HG02884 (cell line): ENCODE results near the gene DTYMK.

Experiments used
- ATAC-seq: cut with Tn5 transposase; IDR thresholded peaks from one replicate; pipeline ENCODE4 v1.9.1; 2021; ENCODE audit warnings: mild to moderate bottlenecking, moderate library complexity; ENCODE audit not compliant: unreplicated experiment

The DTYMK gene

DNA sequence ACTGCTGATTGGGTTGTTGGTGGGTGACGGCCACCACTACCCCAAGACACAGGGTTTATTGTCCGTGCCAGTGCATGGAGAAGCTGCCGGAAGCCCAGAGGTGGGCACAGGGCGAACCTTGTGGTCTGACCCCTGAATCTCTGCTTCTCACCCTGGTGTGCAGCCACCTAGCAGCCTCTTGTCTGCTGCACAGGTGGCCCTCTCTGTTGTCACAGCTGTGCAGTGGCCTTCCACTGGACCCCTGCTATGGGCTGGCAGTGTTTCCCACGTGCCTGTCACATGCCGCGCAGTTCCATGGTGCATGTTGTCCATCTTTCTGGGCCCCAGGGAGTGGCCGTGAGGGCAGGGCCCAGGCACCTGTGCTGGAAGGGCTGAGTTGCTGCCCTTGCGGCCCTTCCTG lies 33.9 kb downstream of the DTYMK start:
- ATAC-seq = no peak

GRCh38 chr2:241652142-241652541 lies 34.5 kb downstream of the DTYMK start:
- ATAC-seq = no peak

DNA sequence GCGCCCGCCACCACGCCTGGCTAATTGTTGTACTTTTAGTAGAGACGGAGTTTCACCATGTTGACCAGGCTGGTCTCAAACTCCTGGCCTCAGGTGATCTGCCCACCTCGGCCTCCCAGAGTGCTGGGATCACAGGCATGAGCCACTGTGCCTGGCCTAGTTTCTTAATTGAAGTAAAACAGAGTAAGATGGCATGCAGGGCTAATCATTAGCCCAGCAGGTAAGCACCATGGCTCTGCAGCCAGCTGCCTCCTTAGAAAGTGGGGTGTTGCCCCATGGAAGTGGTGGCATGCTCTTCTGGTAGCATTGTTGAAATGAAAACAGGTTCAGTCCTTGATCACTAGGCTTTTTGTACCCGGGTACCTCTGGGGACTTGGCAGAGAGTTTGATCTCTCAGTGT lies 36.7 kb downstream of the DTYMK start:
- no peak for ATAC-seq

GRCh38 chr2:241649404-241649803 lies 37.2 kb downstream of the DTYMK start:
- no peak for ATAC-seq

- no peak for ATAC-seq
Observed at GRCh38 chr2:241648453-241648852, 38.2 kb downstream of the DTYMK start.

- no peak for ATAC-seq
Observed at GRCh38 chr2:241645915-241646645, 40.5 kb downstream of the DTYMK start.

DNA sequence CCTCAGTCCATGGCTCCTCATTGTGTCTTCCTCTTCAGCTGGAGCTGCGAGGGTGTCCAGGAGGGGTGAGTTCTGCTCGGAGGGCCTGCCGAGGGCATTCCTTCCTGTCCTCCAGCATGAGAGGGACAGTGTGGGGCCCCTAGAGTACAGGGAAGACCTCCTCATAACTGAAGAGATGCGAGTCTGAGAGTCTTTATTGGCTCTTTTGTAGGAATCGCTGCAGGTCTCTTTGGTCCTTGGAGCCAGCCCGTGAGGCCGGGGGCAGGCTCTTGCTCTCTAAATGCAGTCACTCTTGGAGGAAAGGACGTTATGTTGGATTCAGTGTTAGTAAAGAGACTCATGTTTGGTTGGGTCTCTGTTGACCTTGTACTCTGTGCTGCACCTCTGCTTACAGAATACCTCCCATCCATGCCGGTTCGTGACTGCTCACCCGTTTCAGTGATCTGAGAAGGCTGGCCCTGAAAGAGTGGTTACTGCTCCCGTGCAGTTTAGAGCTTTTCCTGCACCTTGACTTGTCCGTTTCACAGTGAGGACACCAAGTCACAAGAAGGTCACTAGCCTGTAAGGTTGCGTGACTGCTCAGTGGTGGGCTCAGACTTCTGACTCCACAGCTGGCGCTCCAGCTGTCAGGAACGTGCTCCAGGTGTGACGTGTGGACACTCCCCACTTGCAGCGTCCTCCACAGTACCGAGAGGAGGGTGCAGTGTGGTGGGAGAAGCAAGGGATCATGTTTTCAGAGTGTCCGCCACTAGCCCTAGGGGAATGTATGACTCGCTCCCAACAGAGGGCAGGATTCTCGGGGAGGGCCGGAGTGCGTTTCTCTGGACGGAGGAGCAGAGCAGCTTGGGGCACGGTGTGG lies 41.3 kb downstream of the DTYMK start:
- ATAC-seq = no peak

DNA sequence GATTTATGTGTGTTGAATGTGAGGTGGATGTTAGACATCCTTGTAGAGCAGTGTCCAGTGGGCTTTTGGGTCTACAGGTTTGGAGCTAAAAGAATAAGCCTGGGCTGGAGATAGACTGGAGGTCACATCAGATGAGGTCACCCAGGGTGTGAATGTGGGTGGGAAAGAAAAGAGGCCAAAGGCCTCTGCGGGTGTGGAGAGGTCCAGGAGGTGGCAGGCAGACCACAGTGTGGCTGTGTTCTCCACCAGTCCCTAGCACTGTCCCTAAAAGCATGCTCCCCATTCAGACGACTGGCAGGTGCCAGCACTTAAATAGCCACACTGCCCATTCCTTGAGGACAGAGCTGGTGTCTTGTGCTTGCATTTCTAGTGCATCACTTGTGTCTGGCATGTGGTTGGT lies 45.0 kb downstream of the DTYMK start:
- ATAC-seq = no peak

DNA sequence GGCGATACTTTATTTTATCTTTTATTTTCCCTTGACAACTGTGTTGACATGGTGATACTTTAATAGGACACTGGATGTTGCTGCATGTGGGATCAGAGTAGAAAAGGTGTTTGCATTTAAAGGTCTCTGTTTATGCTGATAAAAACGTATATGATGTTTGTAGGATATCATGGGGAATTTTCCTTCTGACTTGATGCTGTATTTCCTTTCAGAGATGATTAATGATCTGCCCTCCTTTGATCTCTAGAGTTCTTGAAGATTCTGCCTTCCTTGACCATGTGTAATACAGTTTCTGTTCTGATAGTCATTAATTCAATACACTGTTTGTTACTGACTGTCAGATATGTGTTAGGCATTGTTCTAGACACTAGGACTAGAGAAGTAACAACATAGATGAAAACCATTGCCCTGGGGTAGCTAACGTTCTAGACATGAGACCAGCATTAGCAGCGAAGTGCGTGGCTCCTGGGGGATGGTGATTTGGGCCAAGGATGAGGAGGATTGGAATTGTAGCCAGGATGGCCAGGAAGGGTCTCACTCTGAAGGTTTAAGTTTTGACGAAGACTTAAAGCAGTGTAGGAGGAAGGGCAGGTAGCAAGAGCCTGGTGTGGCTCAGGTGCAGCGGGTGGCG lies 46.3 kb downstream of the DTYMK start:
- ATAC-seq = no peak

- ATAC-seq = no peak
Observed at GRCh38 chr2:241639385-241639784, 47.2 kb downstream of the DTYMK start.

GRCh38 chr2:241638940-241639339 lies 47.7 kb downstream of the DTYMK start:
- no peak for ATAC-seq

DNA sequence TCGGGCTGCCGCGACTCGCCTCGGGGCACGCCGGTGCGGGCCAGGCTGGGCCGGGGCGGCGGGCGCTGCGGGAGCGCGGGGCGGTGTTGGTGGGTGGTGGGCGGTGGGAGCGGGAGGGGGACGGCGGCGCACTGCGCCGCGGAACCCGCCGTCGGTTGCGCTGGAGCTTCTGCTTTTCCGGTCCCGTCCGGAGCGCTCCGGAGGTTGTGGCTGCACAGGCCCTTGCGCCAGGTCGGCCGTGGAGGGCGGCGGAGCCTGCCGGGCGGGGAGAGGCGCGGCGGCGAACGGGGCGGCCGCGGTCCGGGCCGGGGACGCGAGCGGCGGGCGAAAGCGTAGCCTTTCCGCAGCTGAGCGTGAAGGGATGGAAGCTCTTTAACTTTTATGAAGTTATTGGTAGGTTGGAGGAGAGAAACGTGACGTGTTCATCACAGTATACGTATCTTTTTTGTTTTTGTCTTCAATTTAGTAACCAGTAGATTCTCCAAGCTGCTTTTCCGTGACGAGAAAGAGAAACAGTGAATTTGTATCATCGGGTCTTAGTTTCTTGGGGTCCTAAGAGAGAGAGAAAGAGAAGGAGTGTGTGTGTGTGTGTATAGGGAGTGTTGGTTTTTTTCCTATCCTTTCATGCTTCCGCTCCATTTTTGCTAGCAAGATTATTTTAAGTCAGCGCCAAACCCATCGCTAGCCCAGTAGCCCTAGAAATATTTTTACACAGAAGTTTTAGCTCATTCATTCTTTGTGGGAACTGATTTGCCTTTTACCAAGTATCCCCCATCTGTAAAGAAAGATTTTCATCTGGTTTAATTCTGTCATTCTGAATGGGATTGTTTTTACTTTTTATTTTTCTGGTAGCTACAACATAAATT lies 48.6 kb downstream of the DTYMK start:
- peak; percentile 18 for ATAC-seq

DNA sequence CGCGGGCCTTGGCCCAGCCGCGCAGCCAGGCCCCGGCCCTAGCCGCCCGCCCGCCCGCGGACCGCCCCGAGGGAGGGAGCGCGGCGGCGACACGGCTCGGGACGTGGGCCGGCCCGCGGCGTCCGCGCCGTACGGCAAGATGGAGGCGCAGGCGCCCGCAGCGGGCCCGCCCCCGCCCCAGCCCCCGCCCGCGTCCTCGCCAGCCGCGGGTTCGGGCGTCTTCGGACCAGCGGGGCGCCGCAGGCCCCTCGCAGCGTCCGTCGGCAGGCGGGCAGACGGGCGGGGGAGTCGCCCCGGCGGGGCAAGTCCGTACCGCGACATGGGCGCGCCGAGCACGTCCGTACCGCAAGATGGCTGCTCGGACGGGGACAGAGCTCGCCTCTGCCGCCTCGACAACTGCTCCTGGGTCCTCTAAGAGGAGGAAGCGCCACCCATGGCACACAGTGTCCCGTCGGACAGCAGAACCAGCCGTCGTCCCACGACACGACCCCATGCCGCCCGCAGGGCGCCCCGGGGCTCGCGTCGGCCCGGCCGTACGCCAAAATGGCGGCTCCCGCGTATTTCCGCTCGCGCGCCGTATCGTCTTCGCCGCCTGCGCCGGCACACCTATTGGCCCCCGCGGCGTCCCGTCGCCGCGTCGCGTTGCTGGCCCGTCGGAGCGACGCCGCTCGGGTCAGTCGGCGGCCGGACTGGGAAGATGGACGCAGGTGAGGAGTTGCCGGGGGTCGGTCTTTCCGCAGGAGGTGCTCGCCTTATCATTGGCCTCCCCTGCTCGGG lies 49.4 kb downstream of the DTYMK start, which contains the start of the genes ATG4B and THAP4:
ATG4B (plus strand) TSS at position 676 of the 777 bp plus-strand sequence; CDS start at position 698, 22 bp downstream.
THAP4 (minus strand) TSS at position 141 of the 777 bp plus-strand sequence. CDS start 141 bp downstream, outside the sequence.
- peak; percentile 49 for ATAC-seq

GRCh38 chr2:241636182-241637017 lies 50.2 kb downstream of the DTYMK start:
- ATAC-seq = peak; percentile 33

GRCh38 chr2:241635756-241636155 lies 50.9 kb downstream of the DTYMK start:
- ATAC-seq = no peak

DNA sequence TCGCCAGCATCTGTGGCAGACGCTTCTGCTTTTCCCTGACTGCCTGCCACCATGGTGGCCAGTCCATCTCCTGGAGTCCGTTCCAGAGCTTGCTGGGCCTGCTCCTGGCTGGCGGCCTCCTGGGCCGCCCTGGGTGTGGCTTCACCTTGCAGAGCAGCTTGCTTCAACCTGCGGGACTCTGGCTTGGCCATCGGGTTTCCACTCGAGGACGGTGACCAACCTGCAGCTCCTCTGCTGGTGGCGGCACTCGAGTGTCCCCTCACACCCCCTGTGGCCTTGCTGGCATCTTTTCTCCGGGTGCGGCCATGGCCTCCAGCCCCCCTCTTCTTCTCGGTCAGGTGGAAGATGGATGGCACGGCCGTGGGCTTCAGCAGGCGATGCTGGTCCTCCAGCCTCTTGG lies 53.1 kb downstream of the DTYMK start:
- ATAC-seq = no peak

DNA sequence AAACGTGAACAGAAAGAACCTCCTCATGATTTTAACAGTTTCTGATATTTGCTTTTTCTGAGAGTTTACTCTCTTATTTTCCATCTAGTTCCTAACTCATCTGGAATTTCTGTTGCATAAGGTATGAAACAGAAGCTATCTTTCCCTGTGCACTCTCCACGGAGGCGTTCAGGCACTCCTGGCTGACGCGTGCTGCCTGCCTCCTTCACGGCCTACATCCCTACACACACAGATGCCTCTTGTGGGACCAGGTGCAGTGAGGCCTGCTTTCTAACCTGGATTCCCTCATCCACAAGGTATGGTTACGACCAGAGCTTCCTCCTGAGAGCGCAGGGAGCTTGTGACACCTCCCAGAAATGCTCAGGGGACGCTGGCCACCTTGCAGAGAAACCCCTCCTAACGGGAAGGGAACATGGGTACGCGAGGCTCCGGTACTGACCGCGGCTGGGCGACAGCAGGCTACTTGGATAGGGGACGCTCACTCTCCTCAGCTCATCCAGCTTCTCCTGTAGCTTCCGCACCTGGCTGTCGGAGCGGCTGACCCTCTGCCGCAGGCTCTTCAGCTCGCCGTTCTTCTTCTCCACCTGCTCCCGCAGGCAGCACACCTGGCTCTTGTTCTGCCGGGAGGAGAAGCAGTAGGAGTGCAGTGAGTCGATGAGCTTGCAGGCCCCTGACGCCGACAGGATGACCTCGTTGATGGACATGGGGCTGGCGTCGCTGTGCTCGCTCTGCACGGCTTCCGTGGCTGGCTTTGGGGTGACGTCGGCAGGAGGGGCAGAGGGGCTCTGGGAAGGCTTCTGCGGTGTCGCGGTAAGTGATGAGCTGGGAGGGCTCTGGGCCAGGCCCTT lies 53.9 kb downstream of the DTYMK start:
- no peak for ATAC-seq
